ENCODE measurements around the gene PIK3R4.

The PIK3R4 gene

GRCh38 chr3:130661140-130661891 lies 85.3 kb downstream of the PIK3R4 start:
- H3K4me3 ChIP-seq (ENCODE audit: low read length) = no peak overlapping the region
- DNase-seq (ENCODE audit: low read depth) = no peak
- no peak for TF ChIP-seq CTCF (conservative IDR thresholded peaks at IDR 0.05; ENCODE audit: low read length)

- DNase-seq (ENCODE audit: low read depth) = peak; percentile 25
- TF ChIP-seq CTCF (conservative IDR thresholded peaks at IDR 0.05; ENCODE audit: low read length) = no peak
- no peak overlapping the region for H3K4me3 ChIP-seq (ENCODE audit: low read length)
Observed at GRCh38 chr3:130659911-130660310, 86.7 kb downstream of the PIK3R4 start.

- H3K4me3 ChIP-seq (ENCODE audit: low read length) = no peak overlapping the region
- DNase-seq (ENCODE audit: low read depth) = peak; percentile 61
- TF ChIP-seq CTCF (conservative IDR thresholded peaks at IDR 0.05; ENCODE audit: low read length) = no peak
Observed at GRCh38 chr3:130658678-130659077, 88.0 kb downstream of the PIK3R4 start.

GRCh38 chr3:130656627-130657026 lies 90.0 kb downstream of the PIK3R4 start:
- no peak for TF ChIP-seq CTCF (conservative IDR thresholded peaks at IDR 0.05; ENCODE audit: low read length)
- no peak overlapping the region for H3K4me3 ChIP-seq (ENCODE audit: low read length)
- DNase-seq (ENCODE audit: low read depth) = no peak

- no peak for DNase-seq (ENCODE audit: low read depth)
- H3K4me3 ChIP-seq (ENCODE audit: low read length) = no peak overlapping the region
- TF ChIP-seq CTCF (conservative IDR thresholded peaks at IDR 0.05; ENCODE audit: low read length) = no peak
Observed at GRCh38 chr3:130654921-130655320, 91.7 kb downstream of the PIK3R4 start.

- TF ChIP-seq CTCF (conservative IDR thresholded peaks at IDR 0.05; ENCODE audit: low read length) = no peak
- no peak overlapping the region for H3K4me3 ChIP-seq (ENCODE audit: low read length)
- DNase-seq (ENCODE audit: low read depth) = no peak
Observed at GRCh38 chr3:130654091-130654490, 92.5 kb downstream of the PIK3R4 start.

- H3K4me3 ChIP-seq (ENCODE audit: low read length) = no peak overlapping the region
Observed at GRCh38 chr3:130649061-130649654, 97.5 kb downstream of the PIK3R4 start.

More at GRCh38 chr3:130649061-130649654, 97.5 kb downstream of the PIK3R4 start:
- TF ChIP-seq CTCF (conservative IDR thresholded peaks at IDR 0.05; ENCODE audit: low read length) = no peak
- DNase-seq (ENCODE audit: low read depth) = no peak

Data from AG10803 (cell line).